Measurements from ENCODE around the gene SPO11. TPM values are rescaled to one million over a fixed set of nuclear protein-coding genes. Genes with fewer than 3 reads are reported as not detected.
"Not testable (repeated sequence)": the region's sequence is repeated elsewhere in the genome, so short reads cannot be mapped to it uniquely, and the experiment has no call there.

The SPO11 gene
- total RNA-seq, 6 experiments from 2014 or later = not detected

- peak; percentile 57 for DNase-seq
- Mint-ChIP-seq H3K27me3 (ENCODE audit: insufficient read depth) (peaks cover 11% of the 10 kb centered on the region), H3K4me3 (no peak overlapping the region), H3K4me1 (ENCODE audit: low read depth) (peaks cover 13% of the 10 kb centered on the region), H3K27ac (no peak overlapping the region), H3K36me3 (ENCODE audit: low read depth) (no peaks in the 10 kb centered on the region), H3K9me3 (no peaks in the 10 kb centered on the region)
- TF ChIP-seq, protein P1, sequence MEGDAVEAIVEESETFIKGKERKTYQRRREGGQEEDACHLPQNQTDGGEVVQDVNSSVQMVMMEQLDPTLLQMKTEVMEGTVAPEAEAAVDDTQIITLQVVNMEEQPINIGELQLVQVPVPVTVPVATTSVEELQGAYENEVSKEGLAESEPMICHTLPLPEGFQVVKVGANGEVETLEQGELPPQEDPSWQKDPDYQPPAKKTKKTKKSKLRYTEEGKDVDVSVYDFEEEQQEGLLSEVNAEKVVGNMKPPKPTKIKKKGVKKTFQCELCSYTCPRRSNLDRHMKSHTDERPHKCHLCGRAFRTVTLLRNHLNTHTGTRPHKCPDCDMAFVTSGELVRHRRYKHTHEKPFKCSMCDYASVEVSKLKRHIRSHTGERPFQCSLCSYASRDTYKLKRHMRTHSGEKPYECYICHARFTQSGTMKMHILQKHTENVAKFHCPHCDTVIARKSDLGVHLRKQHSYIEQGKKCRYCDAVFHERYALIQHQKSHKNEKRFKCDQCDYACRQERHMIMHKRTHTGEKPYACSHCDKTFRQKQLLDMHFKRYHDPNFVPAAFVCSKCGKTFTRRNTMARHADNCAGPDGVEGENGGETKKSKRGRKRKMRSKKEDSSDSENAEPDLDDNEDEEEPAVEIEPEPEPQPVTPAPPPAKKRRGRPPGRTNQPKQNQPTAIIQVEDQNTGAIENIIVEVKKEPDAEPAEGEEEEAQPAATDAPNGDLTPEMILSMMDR (IDR thresholded peaks at IDR 0.05) = no peak
Measured at GRCh38 chr20:57342829-57343228, 13.2 kb downstream of the SPO11 start.

DNA sequence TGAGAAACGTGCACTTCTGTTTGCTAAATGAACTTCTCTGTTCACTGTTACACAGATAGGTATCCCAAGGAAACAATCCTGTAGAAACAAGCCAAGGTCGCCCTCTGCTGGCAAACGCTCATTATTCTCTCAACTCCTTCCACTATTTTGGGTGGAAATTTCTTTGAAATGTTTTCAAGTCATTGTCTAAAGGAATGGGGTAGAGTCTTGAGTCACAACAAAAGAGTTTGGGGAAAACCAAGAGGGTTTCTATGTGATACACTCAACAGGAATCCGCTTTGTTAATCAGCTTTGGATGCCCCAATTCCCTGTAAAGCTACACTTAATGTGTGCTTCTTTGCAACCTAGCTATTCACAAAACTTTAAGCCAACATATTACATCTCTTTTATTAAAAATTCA lies 16.9 kb downstream of the SPO11 start:
- Mint-ChIP-seq H3K4me3 (no peak overlapping the region), H3K9me3 (no peaks in the 10 kb centered on the region)

DNA sequence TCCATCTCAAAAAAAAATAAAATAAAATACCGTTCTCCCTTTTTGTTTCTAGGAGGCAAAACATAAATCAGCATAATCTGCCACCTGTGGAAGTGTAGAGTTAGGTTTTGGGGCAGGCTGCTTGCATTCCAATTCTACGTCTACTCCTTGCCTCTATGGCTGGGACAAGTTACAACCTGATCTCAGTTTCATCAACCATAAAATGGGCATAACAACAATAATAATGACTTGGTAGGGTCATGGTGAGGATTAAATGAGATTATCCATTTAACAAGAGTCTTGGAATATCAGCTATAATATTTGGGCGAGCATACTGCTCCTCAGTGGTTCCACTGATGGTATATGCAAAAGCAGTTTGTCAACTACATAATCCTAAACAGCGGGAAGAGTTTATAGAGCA lies 17.8 kb downstream of the SPO11 start:
- no peak for DNase-seq
- H3K27me3 Mint-ChIP-seq (ENCODE audit: insufficient read depth) = no peaks in the 10 kb centered on the region; the same call in 1 of the 2 replicates
- peaks cover 28% of the 10 kb centered on the region for H3K4me1 Mint-ChIP-seq (ENCODE audit: low read depth)
- peaks cover 8% of the 10 kb centered on the region for H3K36me3 Mint-ChIP-seq (ENCODE audit: low read depth)
- H3K4me3 Mint-ChIP-seq = no peak overlapping the region
- TF ChIP-seq, protein P1 (IDR thresholded peaks at IDR 0.05) = no peak
- no peaks in the 10 kb centered on the region for H3K9me3 Mint-ChIP-seq
- H3K27ac Mint-ChIP-seq = no peak overlapping the region

More for the DNA sequence above, 16.9 kb downstream of the SPO11 start:
- Mint-ChIP-seq H3K27me3 (ENCODE audit: insufficient read depth) (peaks cover 5% of the 10 kb centered on the region), H3K4me1 (ENCODE audit: low read depth) (peaks cover 19% of the 10 kb centered on the region), H3K36me3 (ENCODE audit: low read depth) (no peaks in the 10 kb centered on the region), H3K27ac (no peak overlapping the region)
- peak; percentile 82 for DNase-seq
- TF ChIP-seq, protein P1 (IDR thresholded peaks at IDR 0.05) = peak; percentile 90

- H3K4me3 Mint-ChIP-seq; H3K9me3 Mint-ChIP-seq; H3K27me3 Mint-ChIP-seq (ENCODE audit: insufficient read depth); DNase-seq; H3K27ac Mint-ChIP-seq: not testable (repeated sequence)
- Mint-ChIP-seq H3K36me3 (ENCODE audit: low read depth) (peaks cover 15% of the 10 kb centered on the region), H3K4me1 (ENCODE audit: low read depth) (peaks cover 28% of the 10 kb centered on the region)
Measured at GRCh38 chr20:57348200-57348921, 18.8 kb downstream of the SPO11 start.

GRCh38 chr20:57348922-57349574 lies 19.4 kb downstream of the SPO11 start:
- not testable (repeated sequence) for H3K9me3 Mint-ChIP-seq; H3K27ac Mint-ChIP-seq; DNase-seq; H3K4me3 Mint-ChIP-seq; H3K27me3 Mint-ChIP-seq (ENCODE audit: insufficient read depth)
- H3K4me1 Mint-ChIP-seq (ENCODE audit: low read depth) = peaks cover 30% of the 10 kb centered on the region
- peaks cover 17% of the 10 kb centered on the region for H3K36me3 Mint-ChIP-seq (ENCODE audit: low read depth)

DNA sequence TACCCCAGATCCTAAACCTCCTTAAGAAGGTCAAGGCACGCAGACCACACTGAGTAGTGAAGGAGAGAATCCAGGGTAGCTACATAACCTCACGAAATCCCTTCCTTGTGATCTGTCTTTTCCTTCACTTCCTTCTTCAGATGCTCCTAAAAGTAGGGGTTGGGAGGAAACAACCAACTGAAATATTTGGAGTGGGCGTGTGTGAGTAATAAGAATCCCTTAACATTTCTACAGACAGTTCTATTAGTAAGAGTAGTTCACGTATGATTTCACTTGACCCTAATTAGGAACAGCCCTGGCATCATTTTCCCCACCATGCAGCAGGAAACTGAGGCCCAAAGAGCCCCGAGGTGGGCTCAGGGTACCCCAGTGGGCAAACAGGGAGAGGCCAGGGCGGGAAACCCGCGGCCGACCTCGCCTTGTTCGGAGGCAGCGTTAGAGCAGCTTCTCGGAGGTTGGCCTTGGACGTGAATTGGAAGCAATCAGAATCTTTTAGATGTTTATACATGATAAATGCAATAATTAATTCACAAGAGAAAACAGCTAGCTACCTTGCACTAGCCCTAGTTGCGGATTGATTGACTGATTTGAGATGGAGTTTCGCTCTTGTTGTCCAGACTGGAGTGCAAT lies 20.6 kb downstream of the SPO11 start:
- H3K4me1 Mint-ChIP-seq (ENCODE audit: low read depth) = peaks cover 30% of the 10 kb centered on the region
- peak overlapping the region; percentile 51 for H3K27ac Mint-ChIP-seq
- H3K27me3 Mint-ChIP-seq (ENCODE audit: insufficient read depth) = no peaks in the 10 kb centered on the region; the same call in 1 of the 2 replicates
- TF ChIP-seq, protein P1 (IDR thresholded peaks at IDR 0.05) = no peak
- H3K4me3 Mint-ChIP-seq = peak overlapping the region; percentile 46; the same call in 1 of the 2 replicates
- no peaks in the 10 kb centered on the region for H3K9me3 Mint-ChIP-seq
- H3K36me3 Mint-ChIP-seq (ENCODE audit: low read depth) = peaks cover 17% of the 10 kb centered on the region
- no peak for DNase-seq

- Mint-ChIP-seq H3K36me3 (ENCODE audit: low read depth) (peaks cover 20% of the 10 kb centered on the region), H3K4me1 (ENCODE audit: low read depth) (peaks cover 30% of the 10 kb centered on the region), H3K27ac (peak overlapping the region; percentile 91), H3K4me3 (peak overlapping the region; percentile 97; the same call in 1 of the 2 replicates)
- H3K9me3 Mint-ChIP-seq; H3K27me3 Mint-ChIP-seq (ENCODE audit: insufficient read depth); DNase-seq: not testable (repeated sequence)
Measured at GRCh38 chr20:57350726-57351041, 21.1 kb downstream of the SPO11 start.
